Ovary (tissue), 3 donors: ENCODE results near the gene PLBD2.

ENCODE experiments used
- CTCF ChIP-seq, 3 donors: fragments of 450-650 bp in 2 of 3; fragments of 200-600 bp in 1 of 3; IDR thresholded peaks; one replicate each; pipeline versions ENCODE4 v1.5.1 to v1.8.0; 2016 to 2022; ENCODE audit warnings: antibody characterized with exemption in 3 of 3, mild to moderate bottlenecking in 1 of 3
- POLR2A ChIP-seq: fragments of 450-650 bp; IDR thresholded peaks from one replicate; pipeline ENCODE4 v1.6.1; 2017; ENCODE audit warnings: antibody characterized with exemption, mild to moderate bottlenecking, moderate library complexity
- donor health status: DM: no; HTN: no; CAD: no.

- TF ChIP-seq CTCF (IDR thresholded peaks at IDR 0.05) (no peak), POLR2A (no peak)
Measured at GRCh38 chr12:113373969-113374368, 15.6 kb downstream of the PLBD2 start.
